ENCODE data around the gene PDE8B. TPM values are rescaled to one million over a fixed set of nuclear protein-coding genes. Genes with fewer than 3 reads are reported as not detected.

The PDE8B gene
- total RNA-seq, 1 donor from 2014 or later = 0.18 TPM

DNA sequence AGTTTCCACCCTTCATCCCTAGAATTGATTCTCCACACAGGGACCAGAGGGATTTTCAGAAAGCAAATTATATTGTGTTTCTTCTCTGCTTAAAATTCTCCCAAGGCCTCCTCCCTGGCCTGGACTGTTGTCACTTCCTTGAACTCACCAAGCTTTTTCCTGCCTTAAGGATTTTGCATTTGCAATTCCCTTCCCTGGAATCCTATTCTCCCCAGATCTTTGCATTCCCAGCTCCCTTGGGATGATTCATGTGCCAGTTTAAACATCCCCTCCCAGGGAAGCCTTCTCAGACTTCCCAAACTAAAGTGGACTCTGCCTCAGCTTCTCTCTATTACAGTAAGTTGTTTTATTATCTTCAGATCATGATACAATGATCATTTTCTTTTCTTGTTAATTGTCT is 35.2 kb upstream of the PDE8B start:
- H3K4me1 ChIP-seq (ENCODE audit: insufficient read depth, low read length) = peaks cover under 1% of the 10 kb centered on the region
- no peaks in the 10 kb centered on the region for H3K9me3 Mint-ChIP-seq (ENCODE audit: unreplicated experiment)
- peaks cover 13% of the 10 kb centered on the region for H3K27me3 ChIP-seq (ENCODE audit: insufficient read depth, low read length)
- no peaks in the 10 kb centered on the region for H3K9me3 ChIP-seq (ENCODE audit: insufficient read depth, low read depth, low read length)
- no peak overlapping the region for H3K4me3 Mint-ChIP-seq (ENCODE audit: unreplicated experiment)
- no peak overlapping the region for H3K4me2 ChIP-seq (ENCODE audit: low read length)
- H3K4me1 Mint-ChIP-seq (ENCODE audit: low read depth, unreplicated experiment) = no peaks in the 10 kb centered on the region
- no peak for FAIRE-seq
- no peak overlapping the region for H2AFZ ChIP-seq (ENCODE audit: low read depth, low read length)
- DNase-seq (ENCODE audit: low read depth) = no peak
- H3K36me3 ChIP-seq (ENCODE audit: insufficient read depth, low read length) = no peaks in the 10 kb centered on the region
- H4K20me1 ChIP-seq (ENCODE audit: insufficient read depth, low read length) = no peaks in the 10 kb centered on the region
- TF ChIP-seq EZH2 (IDR thresholded peaks at IDR 0.05; ENCODE audit: insufficient read depth, low read length) (no peak), CTCF (IDR thresholded peaks at IDR 0.05; ENCODE audit: insufficient read depth, low read depth, low read length) (no peak)
- H3K36me3 Mint-ChIP-seq (ENCODE audit: low read depth, unreplicated experiment) = no peaks in the 10 kb centered on the region
- no peak overlapping the region for H3K27ac ChIP-seq (ENCODE audit: low read depth, low read length)
- H3K27me3 Mint-ChIP-seq (ENCODE audit: low read depth, unreplicated experiment) = peaks cover 6% of the 10 kb centered on the region
- H3K27ac Mint-ChIP-seq (ENCODE audit: unreplicated experiment) = no peak overlapping the region
- no peak overlapping the region for H3K9ac ChIP-seq (ENCODE audit: low read length)
- no peaks in the 10 kb centered on the region for H3K79me2 ChIP-seq (ENCODE audit: insufficient read depth, low read length)
- H3K4me3 ChIP-seq (ENCODE audit: insufficient read depth, low read depth, low read length) = no peak overlapping the region

- H3K27ac ChIP-seq (ENCODE audit: low read depth, low read length) = no peak overlapping the region
- no peak overlapping the region for H3K4me3 Mint-ChIP-seq (ENCODE audit: unreplicated experiment)
- H3K9ac ChIP-seq (ENCODE audit: low read length) = no peak overlapping the region
- no peak overlapping the region for H3K4me2 ChIP-seq (ENCODE audit: low read length)
- no peaks in the 10 kb centered on the region for H3K36me3 ChIP-seq (ENCODE audit: insufficient read depth, low read length)
- H3K27ac Mint-ChIP-seq (ENCODE audit: unreplicated experiment) = no peak overlapping the region
- H3K9me3 ChIP-seq (ENCODE audit: insufficient read depth, low read depth, low read length) = no peaks in the 10 kb centered on the region
- no peaks in the 10 kb centered on the region for H3K79me2 ChIP-seq (ENCODE audit: insufficient read depth, low read length)
- H4K20me1 ChIP-seq (ENCODE audit: insufficient read depth, low read length) = no peaks in the 10 kb centered on the region
- peaks cover 6% of the 10 kb centered on the region for H3K4me1 ChIP-seq (ENCODE audit: insufficient read depth, low read length)
- H3K27me3 Mint-ChIP-seq (ENCODE audit: low read depth, unreplicated experiment) = peaks cover 12% of the 10 kb centered on the region
- DNase-seq (ENCODE audit: low read depth) (no peak), FAIRE-seq (no peak)
- H3K4me3 ChIP-seq (ENCODE audit: insufficient read depth, low read depth, low read length) = no peak overlapping the region
- TF ChIP-seq EZH2 (IDR thresholded peaks at IDR 0.05; ENCODE audit: insufficient read depth, low read length) (no peak), CTCF (IDR thresholded peaks at IDR 0.05; ENCODE audit: insufficient read depth, low read depth, low read length) (no peak)
- H3K9me3 Mint-ChIP-seq (ENCODE audit: unreplicated experiment) = no peaks in the 10 kb centered on the region
- no peaks in the 10 kb centered on the region for H3K4me1 Mint-ChIP-seq (ENCODE audit: low read depth, unreplicated experiment)
- peaks cover 22% of the 10 kb centered on the region for H3K27me3 ChIP-seq (ENCODE audit: insufficient read depth, low read length)
- H3K36me3 Mint-ChIP-seq (ENCODE audit: low read depth, unreplicated experiment) = no peaks in the 10 kb centered on the region
- H2AFZ ChIP-seq (ENCODE audit: low read depth, low read length) = no peak overlapping the region
Measured at GRCh38 chr5:77176429-77176828, 34.1 kb upstream of the PDE8B start.

DNA sequence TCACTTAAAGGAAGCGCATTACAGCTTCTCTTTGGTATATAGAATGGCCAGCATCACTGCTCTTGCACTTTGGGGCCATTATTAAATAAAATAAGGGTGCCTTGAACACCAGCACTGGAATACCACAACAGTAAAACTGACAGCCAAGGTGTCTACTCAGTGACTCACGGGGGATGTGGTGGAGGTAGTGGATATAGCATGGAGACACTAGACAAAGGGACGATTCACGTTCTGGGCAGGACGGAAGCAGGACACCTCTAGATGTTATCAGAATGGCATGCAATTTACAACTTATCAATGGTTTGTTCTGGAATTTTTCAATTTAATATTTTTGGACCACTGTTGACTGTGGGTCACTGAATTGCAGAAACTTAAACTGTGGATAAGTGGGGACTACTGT is 32.9 kb upstream of the PDE8B start:
- H3K9me3 Mint-ChIP-seq (ENCODE audit: unreplicated experiment) = no peaks in the 10 kb centered on the region
- no peak for DNase-seq (ENCODE audit: low read depth)
- no peaks in the 10 kb centered on the region for H3K36me3 ChIP-seq (ENCODE audit: insufficient read depth, low read length)
- no peak overlapping the region for H3K27ac ChIP-seq (ENCODE audit: low read depth, low read length)
- H3K79me2 ChIP-seq (ENCODE audit: insufficient read depth, low read length) = no peaks in the 10 kb centered on the region
- H3K9ac ChIP-seq (ENCODE audit: low read length) = no peak overlapping the region
- no peaks in the 10 kb centered on the region for H3K4me1 Mint-ChIP-seq (ENCODE audit: low read depth, unreplicated experiment)
- no peak overlapping the region for H3K27ac Mint-ChIP-seq (ENCODE audit: unreplicated experiment)
- H3K4me2 ChIP-seq (ENCODE audit: low read length) = no peak overlapping the region
- no peak for FAIRE-seq
- peaks cover 22% of the 10 kb centered on the region for H3K27me3 Mint-ChIP-seq (ENCODE audit: low read depth, unreplicated experiment)
- no peak for TF ChIP-seq EZH2 (IDR thresholded peaks at IDR 0.05; ENCODE audit: insufficient read depth, low read length)
- no peak for TF ChIP-seq CTCF (IDR thresholded peaks at IDR 0.05; ENCODE audit: insufficient read depth, low read depth, low read length)
- no peak overlapping the region for H3K4me3 ChIP-seq (ENCODE audit: insufficient read depth, low read depth, low read length)
- H3K4me1 ChIP-seq (ENCODE audit: insufficient read depth, low read length) = peaks cover 6% of the 10 kb centered on the region
- H3K9me3 ChIP-seq (ENCODE audit: insufficient read depth, low read depth, low read length) = no peaks in the 10 kb centered on the region
- peaks cover 34% of the 10 kb centered on the region for H3K27me3 ChIP-seq (ENCODE audit: insufficient read depth, low read length)
- H3K36me3 Mint-ChIP-seq (ENCODE audit: low read depth, unreplicated experiment) = no peaks in the 10 kb centered on the region
- no peak overlapping the region for H2AFZ ChIP-seq (ENCODE audit: low read depth, low read length)
- H3K4me3 Mint-ChIP-seq (ENCODE audit: unreplicated experiment) = no peak overlapping the region
- H4K20me1 ChIP-seq (ENCODE audit: insufficient read depth, low read length) = no peaks in the 10 kb centered on the region
